ENCODE results near the gene PPID. TPM values are rescaled to one million over a fixed set of nuclear protein-coding genes. Genes with fewer than 3 reads are reported as not detected.

The PPID gene
- total RNA-seq, 1 experiment from 2014 or later = 28.2 TPM

DNA sequence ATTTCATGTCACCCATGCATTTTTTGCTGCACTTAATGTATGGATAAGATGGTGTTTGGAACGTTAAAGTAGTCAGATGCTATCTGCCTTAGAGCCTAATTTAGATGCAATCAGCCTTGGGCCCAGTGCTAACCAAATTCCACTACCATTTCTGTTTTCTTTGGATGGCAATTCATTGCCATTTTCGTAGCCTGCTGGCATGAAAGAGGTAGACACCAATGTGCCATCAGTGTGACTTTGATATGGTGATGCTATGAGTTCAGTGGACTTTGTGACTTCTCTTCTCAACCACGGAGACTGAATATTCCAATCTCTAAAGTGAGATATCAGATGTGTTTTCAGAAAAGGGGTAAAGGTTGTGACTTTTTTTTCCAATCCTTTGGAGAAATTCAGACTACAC, 49.6 kb downstream of the PPID start:
- peaks cover 8% of the 10 kb centered on the region for H3K4me1 ChIP-seq (replicated peaks; ENCODE audit: insufficient read depth)
- peaks cover 8% of the 10 kb centered on the region; the same call in 1 of the 2 replicates for H3F3A ChIP-seq (ENCODE audit: insufficient read depth, low read depth)
- intact Hi-C loops (cut with micrococcal nuclease; ENCODE audit: unreplicated experiment) = no loop called here
- ChIA-PET POLR2A (ENCODE audit: unreplicated experiment) (no interaction called here), CTCF (no interaction called here)
- no peak overlapping the region for H3K27ac ChIP-seq
- H2AFZ ChIP-seq = no peak overlapping the region
- H3K4me2 ChIP-seq = peak overlapping the region; percentile 79; the same call in 1 of the 2 replicates
- no peaks in the 10 kb centered on the region for H4K20me1 ChIP-seq (ENCODE audit: insufficient read depth)
- no peaks in the 10 kb centered on the region for H3K9me2 ChIP-seq (ENCODE audit: insufficient read depth)
- no peak for DNase-seq
- H3K4me3 ChIP-seq = no peak overlapping the region; the same call in 1 of the 2 replicates
- H3K36me3 ChIP-seq (ENCODE audit: low read depth) = no peaks in the 10 kb centered on the region
- TF ChIP-seq, protein P1, sequence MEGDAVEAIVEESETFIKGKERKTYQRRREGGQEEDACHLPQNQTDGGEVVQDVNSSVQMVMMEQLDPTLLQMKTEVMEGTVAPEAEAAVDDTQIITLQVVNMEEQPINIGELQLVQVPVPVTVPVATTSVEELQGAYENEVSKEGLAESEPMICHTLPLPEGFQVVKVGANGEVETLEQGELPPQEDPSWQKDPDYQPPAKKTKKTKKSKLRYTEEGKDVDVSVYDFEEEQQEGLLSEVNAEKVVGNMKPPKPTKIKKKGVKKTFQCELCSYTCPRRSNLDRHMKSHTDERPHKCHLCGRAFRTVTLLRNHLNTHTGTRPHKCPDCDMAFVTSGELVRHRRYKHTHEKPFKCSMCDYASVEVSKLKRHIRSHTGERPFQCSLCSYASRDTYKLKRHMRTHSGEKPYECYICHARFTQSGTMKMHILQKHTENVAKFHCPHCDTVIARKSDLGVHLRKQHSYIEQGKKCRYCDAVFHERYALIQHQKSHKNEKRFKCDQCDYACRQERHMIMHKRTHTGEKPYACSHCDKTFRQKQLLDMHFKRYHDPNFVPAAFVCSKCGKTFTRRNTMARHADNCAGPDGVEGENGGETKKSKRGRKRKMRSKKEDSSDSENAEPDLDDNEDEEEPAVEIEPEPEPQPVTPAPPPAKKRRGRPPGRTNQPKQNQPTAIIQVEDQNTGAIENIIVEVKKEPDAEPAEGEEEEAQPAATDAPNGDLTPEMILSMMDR (conservative IDR thresholded peaks at IDR 0.05) = no peak
- TF ChIP-seq EZH2 (IDR thresholded peaks at IDR 0.05; ENCODE audit: low read depth) = no peak
- H3K9me3 ChIP-seq (ENCODE audit: insufficient read depth, low read depth) = no peaks in the 10 kb centered on the region
- no peaks in the 10 kb centered on the region for H3K27me3 ChIP-seq (ENCODE audit: insufficient read depth, low read depth)
- no TSS peak for BruUV-seq (replicated peaks)
- H3K79me2 ChIP-seq (ENCODE audit: low read depth) = peaks cover 19% of the 10 kb centered on the region

DNA sequence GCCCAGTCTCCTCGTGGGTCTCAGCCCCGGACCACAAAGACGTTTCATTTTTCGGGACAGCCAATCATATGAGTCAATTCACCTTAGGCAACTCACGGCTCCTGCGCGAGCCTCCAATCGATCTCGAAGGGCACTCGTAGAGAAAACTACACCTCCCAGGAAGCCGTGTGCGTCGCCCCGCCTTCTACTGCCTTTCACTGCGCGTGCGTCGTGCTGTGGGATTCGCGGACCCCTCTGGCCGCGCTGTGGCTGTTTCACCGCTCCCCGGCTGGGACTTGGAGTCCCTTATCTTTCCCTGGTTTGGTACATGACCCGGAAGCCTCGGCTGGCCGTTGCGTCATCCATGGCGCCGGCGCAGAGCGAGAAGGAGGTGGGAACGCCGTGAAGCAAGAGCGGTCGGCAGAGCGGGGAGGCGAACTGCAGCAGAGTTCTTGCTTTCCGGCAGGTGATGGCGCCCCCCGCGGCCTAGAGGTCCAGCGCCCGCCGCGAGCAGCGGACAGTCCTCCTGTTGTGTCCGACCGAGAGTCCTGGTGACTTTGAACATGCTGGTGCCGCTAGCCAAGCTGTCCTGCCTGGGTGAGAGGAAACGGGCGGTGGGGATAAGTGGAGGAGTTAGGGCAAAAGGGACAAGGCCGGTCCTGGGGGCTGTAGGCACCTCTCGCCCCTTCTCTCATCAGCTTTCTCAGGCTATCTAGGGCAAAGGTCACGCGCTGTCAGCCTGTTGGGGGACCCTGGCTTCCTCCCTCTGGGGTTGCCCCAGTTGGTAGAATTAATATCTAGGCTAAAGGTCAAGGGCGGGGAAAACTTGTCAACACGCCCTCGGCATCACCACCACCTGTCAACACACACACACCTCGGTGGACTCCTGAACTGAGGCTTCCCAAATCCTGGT, 51.0 kb downstream of the PPID start, which contains the start of gene ETFDH:
ETFDH (plus strand) TSS at position 382 of the 892 bp plus-strand sequence; CDS start at position 543, 161 bp downstream.
- Histone ChIP-seq H3K36me3 (ENCODE audit: low read depth) (no peaks in the 10 kb centered on the region), H3K9me3 (ENCODE audit: insufficient read depth, low read depth) (no peaks in the 10 kb centered on the region), H4K20me1 (ENCODE audit: insufficient read depth) (no peaks in the 10 kb centered on the region), H3K4me2 (peak within 1 kb of the TSS; percentile 91), H3K9me2 (ENCODE audit: insufficient read depth) (no peaks in the 10 kb centered on the region), H3K27ac (peak within 1 kb of the TSS; percentile 74), H2AFZ (peak within 1 kb of the TSS; percentile 97), H3F3A (ENCODE audit: insufficient read depth, low read depth) (peaks cover 8% of the 10 kb centered on the region; the same call in 1 of the 2 replicates), H3K4me1 (replicated peaks; ENCODE audit: insufficient read depth) (peaks cover 8% of the 10 kb centered on the region), H3K4me3 (peak within 1 kb of the TSS; percentile 83), H3K27me3 (ENCODE audit: insufficient read depth, low read depth) (no peaks in the 10 kb centered on the region), H3K79me2 (ENCODE audit: low read depth) (peaks cover 19% of the 10 kb centered on the region)
- ChIA-PET POLR2A (ENCODE audit: unreplicated experiment) (no interaction called here), CTCF (no interaction called here)
- BruUV-seq (replicated peaks) = no TSS peak
- TF ChIP-seq, protein P1 (conservative IDR thresholded peaks at IDR 0.05) = peak; percentile 63
- TF ChIP-seq EZH2 (IDR thresholded peaks at IDR 0.05; ENCODE audit: low read depth) = no peak
- DNase-seq = peak; percentile 95 to 98
- intact Hi-C loops (cut with micrococcal nuclease; ENCODE audit: unreplicated experiment) = loop anchor here (1.0 to 2.0 kb wide), 3 partner anchors 51 to 503 kb away; partner anchors contain the start of genes PPID and RAPGEF2

DNA sequence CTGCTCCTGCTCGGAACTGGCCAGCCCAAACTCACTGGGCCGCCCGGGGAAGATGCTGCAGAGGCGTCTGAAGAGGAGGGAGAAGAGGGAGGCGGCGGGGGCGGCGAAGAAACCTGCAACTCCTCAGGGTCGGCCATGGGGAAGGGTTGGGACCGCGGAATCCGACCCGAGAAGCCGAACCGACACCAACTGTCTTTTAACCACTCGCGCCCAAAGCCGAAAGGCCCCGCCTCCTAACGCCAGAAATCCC, 51.6 kb downstream of the PPID start, which contains the start of gene C4orf46:
C4orf46 (minus strand) TSS at position 223 of the 250 bp plus-strand sequence; CDS start at position 137, 86 bp downstream.
- no peak for DNase-seq
- H3K27ac ChIP-seq = peak within 1 kb of the TSS; percentile 74
- no peaks in the 10 kb centered on the region for H3K27me3 ChIP-seq (ENCODE audit: insufficient read depth, low read depth)
- H3F3A ChIP-seq (ENCODE audit: insufficient read depth, low read depth) = peaks cover 8% of the 10 kb centered on the region; the same call in 1 of the 2 replicates
- ChIA-PET POLR2A (ENCODE audit: unreplicated experiment) (interaction anchor here (0.6 kb wide), 1 partner anchor 138 kb away, joined by 3 read pairs; no protein-coding TSS in a partner anchor), CTCF (interaction anchor here (0.5 kb wide), 1 partner anchor 1797 kb away, joined by 3 read pairs; no protein-coding TSS in a partner anchor)
- H3K9me2 ChIP-seq (ENCODE audit: insufficient read depth) = no peaks in the 10 kb centered on the region
- peaks cover 19% of the 10 kb centered on the region for H3K79me2 ChIP-seq (ENCODE audit: low read depth)
- no peaks in the 10 kb centered on the region for H3K9me3 ChIP-seq (ENCODE audit: insufficient read depth, low read depth)
- BruUV-seq (replicated peaks) = no TSS peak
- peak within 1 kb of the TSS; percentile 83 for H3K4me3 ChIP-seq
- H3K4me1 ChIP-seq (replicated peaks; ENCODE audit: insufficient read depth) = peaks cover 8% of the 10 kb centered on the region
- no peaks in the 10 kb centered on the region for H3K36me3 ChIP-seq (ENCODE audit: low read depth)
- intact Hi-C loops (cut with micrococcal nuclease; ENCODE audit: unreplicated experiment) = loop anchor here (2.0 kb wide), 1 partner anchor 431 kb away; the partner anchor contains the start of gene RAPGEF2
- TF ChIP-seq EZH2 (IDR thresholded peaks at IDR 0.05; ENCODE audit: low read depth) = no peak
- TF ChIP-seq, protein P1 (conservative IDR thresholded peaks at IDR 0.05) = no peak
- H2AFZ ChIP-seq = peak within 1 kb of the TSS; percentile 97
- peak within 1 kb of the TSS; percentile 91 for H3K4me2 ChIP-seq
- no peaks in the 10 kb centered on the region for H4K20me1 ChIP-seq (ENCODE audit: insufficient read depth)
